OCI-LY7 (cell line): ENCODE measurements around the gene RGS10. TPM values are rescaled to one million over a fixed set of nuclear protein-coding genes. Genes with fewer than 3 reads are reported as not detected.

Experiments
- BruUV-seq: library from RNA; stranded (reverse); fragments of 400-500 nt; replicated peaks from 2 replicates; lab custom pipeline; 2021; lab: Mats Ljungman, UMichigan
- CTCF ChIA-PET: fragments of 300-600 bp; sonication (Branson Sonifier 250); formaldehyde crosslinking; loops from one replicate; lab custom pipeline; 2022; ENCODE audit warnings: antibody characterized with exemption; ENCODE audit not compliant: unreplicated experiment; lab: Charles Lee
- POLR2A ChIA-PET: fragments of 300-600 bp; sonication (Branson Sonifier 250); formaldehyde crosslinking; loops from one replicate; lab custom pipeline; 2022; ENCODE audit warnings: antibody characterized with exemption; lab: Charles Lee
- DNase-seq: peaks from one replicate; pipeline ENCODE4 v3.0.0-alpha.2; 2015; ENCODE audit warnings: low spot score
- H2AFZ ChIP-seq: fragments of 200-600 bp; sonication (generic), shearing (Covaris generic); 2 replicates; pipeline ENCODE4 v1.6.1; 2014; ENCODE audit warnings: mild to moderate bottlenecking, antibody characterized with exemption, low read length, moderate library complexity
- H3K27ac ChIP-seq: fragments of 200-600 bp; sonication (generic); 2 replicates; pipeline ENCODE4 v1.5.1; 2014; ENCODE audit warnings: mixed run types, low read depth, mild to moderate bottlenecking, moderate library complexity, low read length, inconsistent platforms; ENCODE audit not compliant: poor library complexity, severe bottlenecking
- H3K36me3 ChIP-seq: fragments of 200-600 bp; sonication (generic); 2 replicates; pipeline ENCODE4 v1.6.1; 2014; ENCODE audit warnings: mild to moderate bottlenecking, antibody characterized with exemption, low read length, moderate library complexity, mixed read lengths; ENCODE audit not compliant: insufficient read depth
- H3K4me1 ChIP-seq: fragments of 200-600 bp; sonication (generic); 2 replicates; pipeline ENCODE4 v1.5.1; 2014; ENCODE audit warnings: mild to moderate bottlenecking, low read length; ENCODE audit not compliant: insufficient read depth, poor library complexity, severe bottlenecking
- H3K4me2 ChIP-seq: fragments of 200-600 bp; sonication (generic); 2 replicates; pipeline ENCODE4 v1.6.1; 2014; ENCODE audit warnings: mild to moderate bottlenecking, low read length
- H3K4me3 ChIP-seq: fragments of 200-600 bp; sonication (generic); 2 replicates; pipeline ENCODE4 v1.5.1; 2014; ENCODE audit warnings: mild to moderate bottlenecking, low read depth, low read length; ENCODE audit not compliant: poor library complexity, severe bottlenecking
- H3K79me2 ChIP-seq: fragments of 200-600 bp; sonication (generic); 2 replicates; pipeline ENCODE4 v1.6.1; 2016; ENCODE audit warnings: low read depth, mild to moderate bottlenecking, low read length, moderate library complexity, mixed read lengths; ENCODE audit not compliant: insufficient read depth
- H3K9me2 ChIP-seq: fragments of 200-600 bp; sonication (generic); 2 replicates; pipeline ENCODE4 v1.6.1; 2016; ENCODE audit warnings: mild to moderate bottlenecking, low read length, mixed read lengths; ENCODE audit not compliant: insufficient read depth
- H3K9me3 ChIP-seq: fragments of 200-600 bp; sonication (generic); 2 replicates; pipeline ENCODE4 v1.6.1; 2014; ENCODE audit warnings: mild to moderate bottlenecking, mixed run types, low read length, mixed read lengths
- H4K20me1 ChIP-seq: fragments of 200-600 bp; sonication (generic); 2 replicates; pipeline ENCODE4 v1.6.1; 2014; ENCODE audit warnings: mild to moderate bottlenecking, antibody characterized with exemption, low read length, moderate library complexity, mixed read lengths; ENCODE audit not compliant: insufficient read depth
- CTCF ChIP-seq: fragments of 200-600 bp; sonication (generic); conservative IDR thresholded peaks from 2 replicates; pipeline ENCODE4 v1.5.1; 2014; ENCODE audit warnings: mild to moderate bottlenecking, antibody characterized with exemption, low read length, moderate library complexity, mixed read lengths
- EZH2phosphoT487 ChIP-seq: fragments of 200-600 bp; sonication (generic); IDR thresholded peaks from 2 replicates; pipeline ENCODE4 v1.6.1; 2018; ENCODE audit warnings: low read depth, borderline replicate concordance, mild to moderate bottlenecking, mixed run types, antibody characterized with exemption, low read length, moderate library complexity, mixed read lengths
- intact Hi-C: fragments of 100-400 bp; cut with micrococcal nuclease; formaldehyde crosslinking; loops from one replicate; pipeline ENCODE4 v1.10.0; 2022; ENCODE audit not compliant: unreplicated experiment
- total RNA-seq, 2 experiments: library from RNA; depleted of rRNA in 1 of 2; stranded (reverse); fragments of >200 nt in 1 of 2; shearing (Covaris generic) in 1 of 2; gene quantifications; 2 replicates each; pipeline ENCODE4 v1.2.3, GENCODE V29; 2014 to 2022

RGS10 gene
- total RNA-seq, 2 experiments from 2014 or later, result 22.5 to 45.2 TPM

GRCh38 chr10:119455609-119456434 lies 86.7 kb downstream of the RGS10 start:
- Histone ChIP-seq H3K27ac (no peak overlapping the region), H3K36me3 (no peaks in the 10 kb centered on the region), H3K9me3 (no peaks in the 10 kb centered on the region), H3K9me2 (no peaks in the 10 kb centered on the region), H3K79me2 (no peaks in the 10 kb centered on the region), H3K4me3 (no peak overlapping the region), H4K20me1 (no peaks in the 10 kb centered on the region), H2AFZ (no peak overlapping the region), H3K4me2 (no peak overlapping the region), H3K4me1 (peaks cover 7% of the 10 kb centered on the region)
- no peak for DNase-seq
- CTCF ChIA-PET, result no interaction called here
- intact Hi-C loops, result no loop called here
- no peak for TF ChIP-seq CTCF
- no peak for TF ChIP-seq EZH2phosphoT487
- BruUV-seq, result no TSS peak
- POLR2A ChIA-PET, result no interaction called here

GRCh38 chr10:119454990-119455389 lies 87.5 kb downstream of the RGS10 start:
- H2AFZ ChIP-seq, result no peak overlapping the region
- ChIA-PET POLR2A (interaction anchor here (0.6 kb wide), 1 partner anchor 26 kb away, joined by 3 read pairs; no protein-coding TSS in a partner anchor), CTCF (no interaction called here)
- no peak overlapping the region for H3K4me2 ChIP-seq
- H3K27ac ChIP-seq, result no peak overlapping the region
- intact Hi-C loops, result no loop called here
- no peaks in the 10 kb centered on the region for H3K9me3 ChIP-seq
- no peaks in the 10 kb centered on the region for H3K9me2 ChIP-seq
- H3K79me2 ChIP-seq, result no peaks in the 10 kb centered on the region
- no peaks in the 10 kb centered on the region for H3K36me3 ChIP-seq
- H3K4me1 ChIP-seq, result peaks cover 7% of the 10 kb centered on the region
- TF ChIP-seq EZH2phosphoT487 (no peak), CTCF (no peak)
- no peak overlapping the region for H3K4me3 ChIP-seq
- no TSS peak for BruUV-seq
- H4K20me1 ChIP-seq, result no peaks in the 10 kb centered on the region
- no peak for DNase-seq

GRCh38 chr10:119454316-119454715 lies 88.2 kb downstream of the RGS10 start:
- Histone ChIP-seq H3K4me1 (peaks cover 11% of the 10 kb centered on the region), H3K9me3 (no peaks in the 10 kb centered on the region), H3K36me3 (no peaks in the 10 kb centered on the region), H3K79me2 (no peaks in the 10 kb centered on the region), H2AFZ (no peak overlapping the region), H4K20me1 (no peaks in the 10 kb centered on the region), H3K4me3 (no peak overlapping the region), H3K27ac (no peak overlapping the region), H3K9me2 (no peaks in the 10 kb centered on the region), H3K4me2 (no peak overlapping the region)
- intact Hi-C loops, result no loop called here
- BruUV-seq, result no TSS peak
- DNase-seq, result no peak
- POLR2A ChIA-PET, result no interaction called here
- CTCF ChIA-PET, result no interaction called here
- no peak for TF ChIP-seq CTCF
- TF ChIP-seq EZH2phosphoT487, result no peak
